Cardiac muscle cell (in vitro differentiated cells and primary cell): ENCODE data around the gene NOL4L. TPM values are rescaled to one million over a fixed set of nuclear protein-coding genes. Genes with fewer than 3 reads are reported as not detected.

Experiments used
- DNase-seq, 2 donors: peaks; one replicate each; pipeline versions ENCODE4 v3.0.0 to v3.0.0-alpha.2; 2010 to 2017; ENCODE audit warnings: low read depth in 1 of 2, low spot score in 1 of 2
- H3K27ac ChIP-seq: fragments of 200-600 bp; sonication (generic); 2 replicates; pipeline ENCODE4 v1.5.1; 2016
- H3K27me3 ChIP-seq: fragments of 200-600 bp; sonication (generic); 2 replicates; pipeline ENCODE4 v1.6.0; 2016; ENCODE audit warnings: control low read depth
- H3K36me3 ChIP-seq: fragments of 200-600 bp; sonication (generic); 2 replicates; pipeline ENCODE4 v1.5.1; 2016; ENCODE audit warnings: control low read depth
- H3K4me1 ChIP-seq: fragments of 200-600 bp; sonication (generic); 2 replicates; pipeline ENCODE4 v1.8.1; 2017; ENCODE audit warnings: low read depth, mild to moderate bottlenecking, mixed run types
- H3K4me3 ChIP-seq: fragments of 200-600 bp; sonication (generic); 2 replicates; pipeline ENCODE4 v1.5.1; 2016; ENCODE audit warnings: mild to moderate bottlenecking
- H3K9me3 ChIP-seq: fragments of 200-600 bp; sonication (generic); 2 replicates; pipeline ENCODE4 v1.5.1; 2017; ENCODE audit warnings: low read depth, mild to moderate bottlenecking, control low read depth
- CTCF ChIP-seq: IDR thresholded peaks from 2 replicates; pipeline ENCODE4 v1.5.1; 2012; ENCODE audit warnings: low read depth, mild to moderate bottlenecking, low read length
- polyA plus RNA-seq: library from polyadenylated mRNA; unstranded; fragments of >200 nt; fragmentation: Nextera tagmentation; extraction: Ambion mirVana; gene quantifications from 2 replicates; pipeline ENCODE4 v1.2.1, GENCODE V29; 2016
- total RNA-seq: library from RNA; depleted of rRNA; stranded (reverse); fragments of >200 nt; gene quantifications from 2 replicates; pipeline ENCODE4 v1.2.3, GENCODE V29; 2016

Gene NOL4L
- total and polyA plus RNA-seq, 2 experiments from 2014 or later = 29.9 to 42.9 TPM

DNA sequence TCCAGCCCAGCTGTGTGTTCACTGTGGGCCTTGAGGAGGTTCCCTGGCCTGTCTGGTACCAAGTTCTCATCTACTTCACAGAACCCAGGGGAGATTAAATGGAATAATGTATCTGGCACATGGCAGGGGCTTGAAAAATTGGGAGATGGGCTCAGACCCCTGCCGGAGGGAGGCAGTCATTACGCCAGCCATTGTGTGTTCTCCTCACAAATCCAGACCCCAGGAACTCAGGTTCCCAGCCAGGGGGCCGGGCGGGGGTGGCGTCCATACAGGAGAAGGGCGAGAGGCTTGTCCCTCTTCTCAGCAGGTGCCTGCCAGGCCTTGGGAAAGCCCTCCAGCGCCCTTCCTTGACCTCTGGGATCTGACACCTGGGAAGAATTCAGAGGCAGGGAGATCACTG, 8.1 kb downstream of the NOL4L start:
- H3K36me3 ChIP-seq = no peaks in the 10 kb centered on the region
- H3K27ac ChIP-seq = peak overlapping the region; percentile 1
- no peaks in the 10 kb centered on the region for H3K27me3 ChIP-seq
- H3K9me3 ChIP-seq = no peaks in the 10 kb centered on the region
- TF ChIP-seq CTCF = peak; percentile 24
- no peak overlapping the region for H3K4me3 ChIP-seq
- peaks cover 25% of the 10 kb centered on the region for H3K4me1 ChIP-seq
- no peak for DNase-seq

DNA sequence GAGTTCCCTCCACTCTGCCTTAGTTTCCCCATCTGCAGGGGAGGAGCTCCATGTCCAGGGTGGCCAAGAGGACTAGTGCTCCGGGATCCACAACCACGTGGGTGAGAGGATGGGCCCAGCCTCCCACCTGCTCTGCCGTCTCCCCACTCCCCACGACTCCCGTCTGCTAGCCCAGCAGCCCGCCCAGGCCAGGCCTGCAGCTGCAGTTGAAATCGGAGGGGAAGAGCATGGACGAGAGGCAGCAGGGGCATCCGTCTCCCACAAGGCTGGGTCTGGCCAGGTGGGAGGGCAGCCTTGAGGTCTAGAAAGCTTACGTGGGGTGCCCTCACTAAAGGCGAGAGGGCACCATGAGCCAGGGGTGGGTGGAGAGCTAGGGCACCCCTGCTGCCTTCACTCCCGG, 8.6 kb downstream of the NOL4L start:
- peaks cover 21% of the 10 kb centered on the region for H3K4me1 ChIP-seq
- no peak for TF ChIP-seq CTCF
- no peaks in the 10 kb centered on the region for H3K27me3 ChIP-seq
- H3K27ac ChIP-seq = peak overlapping the region; percentile 1
- DNase-seq = no peak
- H3K36me3 ChIP-seq = no peaks in the 10 kb centered on the region
- H3K4me3 ChIP-seq = no peak overlapping the region
- no peaks in the 10 kb centered on the region for H3K9me3 ChIP-seq

DNA sequence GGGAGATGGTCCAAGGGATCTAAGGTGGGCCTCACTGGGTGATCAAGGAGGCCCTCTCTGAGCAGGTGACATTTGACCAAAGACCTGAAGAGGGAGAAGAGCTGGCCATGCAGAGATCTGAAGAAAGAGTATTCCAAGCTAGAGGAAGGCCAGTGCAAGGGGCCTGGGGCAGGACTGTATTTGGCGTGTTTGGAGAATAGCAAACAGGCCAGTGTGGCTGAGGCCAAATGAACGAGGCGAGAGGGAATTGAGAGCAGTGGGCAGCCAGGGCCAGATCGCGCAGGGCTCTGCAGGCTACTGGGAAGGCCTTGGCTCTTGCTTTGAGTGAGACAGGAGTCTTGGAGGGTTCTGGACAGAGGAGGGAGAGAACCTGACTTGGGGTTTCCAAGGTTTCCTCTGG, 9.3 kb downstream of the NOL4L start:
- Histone ChIP-seq H3K9me3 (no peaks in the 10 kb centered on the region), H3K27ac (no peak overlapping the region), H3K36me3 (no peaks in the 10 kb centered on the region), H3K4me3 (no peak overlapping the region), H3K27me3 (no peaks in the 10 kb centered on the region), H3K4me1 (peaks cover 15% of the 10 kb centered on the region)
- no peak for DNase-seq
- no peak for TF ChIP-seq CTCF

- H3K27me3 ChIP-seq = no peaks in the 10 kb centered on the region
- TF ChIP-seq CTCF = no peak
- H3K9me3 ChIP-seq = no peaks in the 10 kb centered on the region
- no peak for DNase-seq
- H3K4me3 ChIP-seq = no peak overlapping the region
- peaks cover 15% of the 10 kb centered on the region for H3K4me1 ChIP-seq
- peak overlapping the region; percentile 21 for H3K27ac ChIP-seq
- no peaks in the 10 kb centered on the region for H3K36me3 ChIP-seq
These were observed 9.9 kb downstream of the NOL4L start for GRCh38 chr20:32575227-32575581.

GRCh38 chr20:32574296-32575226, 10.6 kb downstream of the NOL4L start:
- TF ChIP-seq CTCF = no peak
- Histone ChIP-seq H3K4me1 (peaks cover 17% of the 10 kb centered on the region), H3K27ac (peak overlapping the region; percentile 21), H3K9me3 (no peaks in the 10 kb centered on the region), H3K27me3 (no peaks in the 10 kb centered on the region), H3K4me3 (no peak overlapping the region), H3K36me3 (no peaks in the 10 kb centered on the region)
- DNase-seq = peak in 1 of 2 donors; percentile 95
